GM19043 (cell line): ENCODE results near the gene TAPBP.
A peak's percentile ranks its signal among the peaks of the same experiment; 100 is the strongest.
"Not testable (repeated sequence)": the region's sequence is repeated elsewhere in the genome, so short reads cannot be mapped to it uniquely, and the experiment has no call there.

Experiments used
- ATAC-seq: cut with Tn5 transposase; IDR thresholded peaks from one replicate; pipeline ENCODE4 v1.9.1; 2021; ENCODE audit warnings: low read depth; ENCODE audit not compliant: unreplicated experiment

Gene TAPBP

DNA sequence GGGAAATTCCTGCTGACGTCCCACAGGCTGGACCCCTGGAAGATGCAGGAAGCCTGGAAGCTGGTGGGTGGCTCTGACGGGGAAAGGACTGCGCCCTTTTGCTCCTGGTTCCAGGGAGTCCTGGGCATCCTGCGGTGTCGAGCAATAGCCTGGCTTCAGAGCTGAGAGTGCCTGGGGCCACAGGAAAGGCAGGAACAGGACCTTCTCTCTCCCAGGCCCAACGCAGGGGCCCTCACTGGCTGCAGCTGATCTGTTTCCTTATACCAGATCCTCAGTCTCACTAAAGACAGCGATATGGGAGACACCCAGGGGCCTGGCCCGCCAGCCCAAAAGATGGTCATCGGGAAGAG, 35.5 kb downstream of the TAPBP start:
- ATAC-seq: no peak

DNA sequence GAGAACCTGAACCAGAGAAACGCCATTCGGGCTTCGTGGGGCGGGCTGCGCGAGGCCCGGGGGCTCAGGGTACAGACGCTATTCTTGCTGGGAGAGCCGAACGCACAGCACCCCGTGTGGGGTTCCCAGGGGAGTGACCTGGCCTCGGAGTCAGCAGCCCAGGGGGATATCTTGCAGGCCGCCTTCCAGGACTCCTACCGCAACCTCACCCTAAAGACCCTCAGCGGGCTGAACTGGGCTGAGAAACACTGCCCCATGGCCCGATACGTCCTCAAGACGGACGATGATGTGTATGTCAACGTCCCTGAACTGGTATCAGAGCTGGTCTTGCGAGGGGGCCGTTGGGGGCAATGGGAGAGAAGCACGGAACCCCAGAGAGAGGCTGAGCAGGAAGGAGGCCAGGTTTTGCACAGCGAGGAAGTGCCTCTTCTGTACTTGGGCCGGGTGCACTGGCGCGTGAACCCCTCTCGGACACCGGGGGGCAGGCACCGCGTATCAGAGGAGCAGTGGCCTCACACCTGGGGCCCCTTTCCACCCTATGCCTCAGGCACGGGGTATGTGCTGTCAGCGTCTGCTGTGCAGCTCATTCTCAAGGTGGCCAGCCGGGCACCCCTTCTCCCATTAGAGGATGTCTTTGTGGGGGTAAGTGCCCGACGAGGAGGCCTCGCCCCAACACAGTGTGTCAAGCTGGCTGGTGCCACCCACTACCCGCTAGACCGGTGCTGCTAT, 36.1 kb downstream of the TAPBP start:
- ATAC-seq: no peak

DNA sequence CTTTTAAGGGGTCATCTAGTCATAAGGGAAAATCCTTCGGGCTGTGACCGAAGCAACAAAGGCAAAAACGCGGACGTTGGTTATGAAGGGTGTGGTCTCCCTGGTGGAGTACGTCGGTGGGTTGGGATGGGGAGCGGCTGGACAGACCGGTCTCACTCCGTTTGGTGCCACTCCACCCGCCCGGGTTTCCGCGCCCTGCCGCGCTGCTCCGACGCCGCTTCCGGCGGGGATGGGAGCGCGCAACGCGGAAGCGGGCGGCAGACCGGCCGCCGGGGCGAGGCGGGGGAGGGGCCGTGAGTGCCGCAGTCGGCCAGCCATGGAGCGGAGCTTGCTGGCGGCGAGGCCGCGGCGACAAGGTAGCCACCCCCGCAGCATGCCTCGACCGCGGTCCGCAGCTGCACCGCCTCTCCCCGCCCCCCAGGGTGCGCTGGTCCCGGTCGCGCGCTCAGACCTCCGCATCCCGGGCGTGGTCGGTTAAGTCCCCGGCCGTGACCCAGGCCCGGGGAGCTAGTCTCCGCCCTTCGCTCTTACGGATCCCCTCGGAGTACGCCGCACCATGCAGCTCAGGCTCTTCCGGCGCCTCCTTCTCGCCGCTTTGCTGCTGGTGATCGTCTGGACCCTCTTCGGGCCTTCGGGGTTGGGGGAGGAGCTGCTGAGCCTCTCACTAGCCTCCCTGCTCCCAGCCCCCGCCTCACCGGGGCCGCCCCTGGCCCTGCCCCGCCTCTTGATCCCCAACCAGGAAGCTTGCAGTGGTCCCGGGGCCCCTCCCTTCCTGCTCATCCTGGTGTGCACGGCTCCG, 36.8 kb downstream of the TAPBP start, which contains the start of gene B3GALT4:
B3GALT4 (plus strand) TSS at position 260 of the 799 bp plus-strand sequence; CDS start at position 557, 297 bp downstream.
- peak; percentile 51 for ATAC-seq

DNA sequence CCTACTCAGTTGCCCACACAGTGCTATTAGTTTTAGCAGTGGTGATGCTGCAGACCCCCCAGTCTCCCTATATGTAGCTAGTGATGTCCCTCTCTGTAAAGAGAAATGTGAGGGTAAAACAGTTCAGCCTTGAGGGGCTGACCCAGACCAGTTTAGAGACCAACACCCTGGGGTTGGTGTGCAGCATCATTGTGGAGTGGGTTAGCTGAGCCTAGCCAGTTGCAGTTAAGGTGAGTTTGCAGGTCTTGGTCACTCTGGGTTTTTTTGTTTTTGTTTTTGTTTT, 37.4 kb downstream of the TAPBP start:
- ATAC-seq: no peak

DNA sequence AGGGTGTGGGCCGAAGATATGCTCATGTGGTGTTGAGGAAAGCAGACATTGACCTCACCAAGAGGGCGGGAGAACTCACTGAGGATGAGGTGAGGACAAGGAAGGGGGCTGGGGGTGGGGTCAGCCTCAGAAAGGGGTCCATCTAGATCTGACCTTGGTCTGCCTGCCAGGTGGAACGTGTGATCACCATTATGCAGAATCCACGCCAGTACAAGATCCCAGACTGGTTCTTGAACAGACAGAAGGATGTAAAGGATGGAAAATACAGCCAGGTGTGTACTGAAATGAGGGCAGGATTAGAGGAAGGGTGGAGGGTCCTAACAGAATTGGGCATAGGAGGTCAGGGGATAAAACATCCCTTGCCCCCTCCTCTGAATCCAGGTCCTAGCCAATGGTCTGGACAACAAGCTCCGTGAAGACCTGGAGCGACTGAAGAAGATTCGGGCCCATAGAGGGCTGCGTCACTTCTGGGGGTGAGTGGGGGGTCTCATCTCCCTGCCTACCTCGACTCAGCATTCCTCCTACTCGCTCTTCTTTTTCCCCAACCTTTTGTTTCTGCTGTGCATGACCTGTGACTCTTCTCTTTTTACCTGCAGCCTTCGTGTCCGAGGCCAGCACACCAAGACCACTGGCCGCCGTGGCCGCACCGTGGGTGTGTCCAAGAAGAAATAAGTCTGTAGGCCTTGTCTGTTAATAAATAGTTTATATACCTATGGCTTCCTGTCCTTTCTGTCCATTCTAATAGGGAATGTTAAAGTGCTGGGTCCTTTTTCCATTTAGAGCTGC, 37.9 kb downstream of the TAPBP start:
- not testable (repeated sequence) for ATAC-seq

DNA sequence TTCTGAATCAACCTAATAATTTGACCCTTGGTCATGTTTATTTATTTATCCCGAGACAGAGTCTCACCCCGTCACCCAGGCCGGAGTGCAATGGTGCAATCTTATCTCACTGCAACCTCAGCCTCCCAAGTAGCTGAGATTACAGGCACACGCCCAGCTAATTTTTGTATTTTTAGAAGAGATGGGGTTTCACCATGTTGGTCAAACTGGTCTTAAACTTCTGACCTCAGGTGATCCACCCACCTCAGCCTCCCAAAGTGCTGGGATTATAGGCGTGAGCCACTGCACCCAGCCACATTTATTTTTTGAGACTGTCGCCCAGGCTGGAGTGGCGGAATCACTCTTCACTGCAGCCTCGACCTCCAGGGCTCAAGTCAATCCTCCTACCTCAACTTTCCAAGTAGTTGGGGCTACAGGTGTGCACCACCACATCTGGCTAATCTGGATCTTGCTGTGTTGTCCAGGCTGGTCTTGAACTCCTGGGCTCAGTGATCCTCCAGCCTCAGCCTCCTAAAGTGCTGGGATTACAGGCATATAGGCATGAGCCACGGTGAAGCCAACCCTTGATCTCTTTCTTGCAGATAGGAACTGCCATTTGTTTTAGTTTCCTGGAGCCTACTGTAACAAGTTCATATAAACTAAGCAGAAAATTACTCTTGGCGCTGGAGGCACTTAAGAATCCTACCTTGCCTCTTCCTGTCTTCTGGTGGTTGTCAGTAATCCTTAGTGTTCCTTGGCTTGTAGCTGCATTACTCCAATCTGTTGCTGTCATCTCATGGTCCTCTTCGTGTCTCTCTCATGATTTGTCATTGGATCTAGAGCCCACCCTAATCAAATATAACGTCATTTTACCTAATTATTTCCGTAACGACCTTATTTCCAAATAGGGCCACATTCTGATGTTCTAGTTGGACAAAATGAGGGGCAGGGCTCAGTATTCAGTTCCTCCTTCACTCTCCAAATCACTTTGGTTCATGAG, 39.7 kb downstream of the TAPBP start:
- ATAC-seq: no peak

DNA sequence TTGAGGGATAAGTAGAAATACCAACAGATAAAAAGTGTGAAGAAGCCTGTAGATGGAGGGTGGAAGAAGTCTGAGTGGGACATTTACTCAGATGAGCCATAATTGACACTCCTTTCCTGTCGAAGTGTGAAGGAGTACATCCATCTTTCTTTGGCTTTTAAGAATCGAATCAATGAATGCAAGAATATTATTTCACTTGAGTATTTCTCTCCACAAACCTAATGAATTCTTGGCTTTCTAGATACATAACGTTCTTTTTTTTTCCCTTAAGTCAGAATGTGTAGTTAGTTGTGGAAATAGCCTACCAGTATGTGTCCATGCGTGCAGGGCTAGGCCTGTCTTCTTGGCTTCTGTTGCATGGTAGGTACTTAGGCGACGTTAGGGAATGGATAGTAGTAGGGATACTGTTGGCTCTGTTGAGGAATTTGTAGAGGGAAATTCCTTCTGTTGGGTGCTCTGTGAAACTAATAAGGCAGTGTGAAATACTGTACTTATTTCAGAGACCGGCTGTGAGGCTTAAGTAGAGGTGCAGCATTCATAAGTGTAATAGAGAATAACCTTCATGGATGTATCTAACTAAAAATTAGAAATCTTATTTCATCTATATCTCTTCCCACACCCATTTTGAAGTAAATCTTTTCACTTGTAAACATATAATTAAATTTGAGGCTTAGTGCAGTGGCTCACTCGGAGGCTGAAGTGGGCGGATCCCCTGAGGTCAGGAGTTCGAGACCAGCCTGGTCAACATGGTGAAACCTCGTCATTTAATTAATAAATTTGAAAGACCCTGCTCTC, 40.6 kb downstream of the TAPBP start:
- ATAC-seq: no peak

DNA sequence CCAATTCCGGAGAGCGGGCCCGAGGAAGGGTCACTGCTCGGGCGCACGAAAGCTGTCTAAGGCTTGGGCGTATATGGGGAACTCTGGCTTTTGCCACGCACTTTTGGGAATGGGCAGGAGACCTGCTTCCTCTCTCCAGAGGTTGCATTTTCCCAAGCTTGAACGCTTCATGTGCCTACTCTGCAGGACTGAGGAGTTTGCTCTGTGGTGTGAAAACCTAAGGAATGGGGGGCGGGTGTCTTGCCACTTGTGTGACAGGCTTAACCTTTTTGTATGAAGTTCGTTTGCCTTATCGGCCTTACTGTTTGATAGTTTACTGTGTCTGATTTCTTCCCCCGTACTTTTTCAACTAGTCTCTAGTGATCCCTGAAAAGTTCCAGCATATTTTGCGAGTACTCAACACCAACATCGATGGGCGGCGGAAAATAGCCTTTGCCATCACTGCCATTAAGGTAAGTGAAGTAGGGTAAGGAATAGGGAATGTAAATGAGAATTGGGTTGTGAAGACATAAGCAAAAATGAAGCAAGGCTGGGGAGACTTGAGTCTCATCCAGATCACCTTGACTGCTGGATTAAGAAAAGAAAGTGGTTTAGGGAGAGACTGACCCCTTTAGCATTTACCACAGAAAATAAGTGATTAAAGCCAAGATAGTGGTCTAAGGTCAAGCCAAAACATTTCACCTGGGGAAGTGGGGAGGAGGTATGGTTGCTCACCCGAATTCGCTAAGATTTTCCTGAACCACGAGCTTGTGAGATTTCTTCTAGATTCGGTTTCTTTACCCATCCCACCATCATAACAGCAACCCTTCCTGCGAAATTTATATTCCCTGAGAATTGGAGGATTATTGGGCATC, 41.4 kb downstream of the TAPBP start:
- no peak for ATAC-seq

DNA sequence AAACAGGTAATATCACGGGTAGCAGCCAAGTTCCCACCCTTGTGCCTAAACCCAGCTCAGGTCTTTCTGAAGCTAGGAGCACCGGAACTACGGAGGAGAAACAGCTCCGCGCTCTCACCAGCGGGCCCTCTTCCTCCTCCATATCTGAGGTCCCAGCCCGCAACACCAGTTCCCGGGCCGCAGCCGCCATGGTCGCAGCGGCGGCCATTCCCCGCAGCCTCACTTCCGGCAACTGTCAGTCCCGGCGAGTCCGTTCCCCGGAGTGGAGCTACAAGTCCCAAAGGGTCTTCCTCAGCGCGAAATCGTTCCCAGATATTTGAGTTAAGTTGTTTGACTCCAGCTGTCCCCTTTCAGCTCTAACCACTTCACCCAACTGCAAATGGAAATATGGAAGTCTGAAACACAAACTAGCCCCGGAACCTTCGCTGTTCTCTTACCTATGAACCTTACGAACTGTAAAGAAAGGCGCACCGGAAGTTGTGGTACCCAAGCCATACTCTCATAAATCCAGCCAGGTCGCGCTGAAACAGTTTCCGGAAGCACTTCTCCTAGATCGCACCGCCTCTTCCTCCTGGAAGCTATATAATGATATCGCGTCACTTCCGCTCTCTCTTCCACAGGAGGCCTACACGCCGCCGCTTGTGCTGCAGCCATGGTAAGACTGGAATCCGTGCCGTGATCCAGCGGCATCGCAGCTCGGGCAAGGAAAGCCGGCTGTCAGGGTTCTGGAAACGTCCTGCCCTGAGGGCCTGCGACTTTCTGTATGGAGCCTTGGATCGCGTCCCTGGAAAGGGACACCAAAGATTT, 42.2 kb downstream of the TAPBP start, which contains the start of the genes RPS18 and VPS52:
RPS18 (plus strand) TSS at position 608 of the 807 bp plus-strand sequence; CDS start at position 653, 45 bp downstream.
VPS52 (minus strand) TSS at position 409 of the 807 bp plus-strand sequence; CDS start at position 208, 201 bp downstream.
- ATAC-seq: peak; percentile 71

DNA sequence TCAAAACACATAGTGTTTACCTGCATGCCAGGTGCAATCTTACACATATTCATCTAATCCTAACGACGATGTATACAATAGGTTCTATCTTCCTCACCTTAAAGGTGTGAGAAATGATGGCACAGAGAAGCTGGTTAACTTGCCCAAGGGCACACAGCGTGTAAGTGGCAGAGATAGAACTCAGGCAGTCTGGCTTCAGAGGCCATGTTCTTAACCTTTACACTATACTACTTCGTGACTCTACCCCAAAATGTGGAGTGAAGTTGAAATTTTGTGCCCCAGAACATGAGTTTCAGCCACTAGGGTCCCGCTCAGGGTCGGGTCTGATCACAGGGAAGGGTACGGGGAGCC, 42.8 kb downstream of the TAPBP start:
- ATAC-seq: no peak

DNA sequence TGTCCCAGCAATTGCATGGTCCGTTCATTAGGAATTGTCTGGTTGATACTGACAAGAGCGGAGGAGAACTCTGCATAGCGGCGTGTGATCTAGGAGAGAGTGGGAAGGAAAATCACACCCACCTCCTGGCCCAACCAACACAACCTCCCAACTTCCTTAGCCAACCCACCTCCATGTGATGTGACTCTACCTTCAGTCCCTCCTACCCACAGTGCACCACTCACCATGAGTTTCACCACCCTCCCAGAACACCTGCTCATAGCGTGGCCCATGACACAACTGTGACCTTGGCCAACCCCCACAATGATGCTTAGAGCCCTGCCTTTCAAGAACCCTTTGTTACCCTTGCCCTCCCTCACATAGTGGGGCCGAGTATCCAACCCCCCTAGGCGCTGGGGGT, 49.9 kb downstream of the TAPBP start:
- ATAC-seq: no peak

DNA sequence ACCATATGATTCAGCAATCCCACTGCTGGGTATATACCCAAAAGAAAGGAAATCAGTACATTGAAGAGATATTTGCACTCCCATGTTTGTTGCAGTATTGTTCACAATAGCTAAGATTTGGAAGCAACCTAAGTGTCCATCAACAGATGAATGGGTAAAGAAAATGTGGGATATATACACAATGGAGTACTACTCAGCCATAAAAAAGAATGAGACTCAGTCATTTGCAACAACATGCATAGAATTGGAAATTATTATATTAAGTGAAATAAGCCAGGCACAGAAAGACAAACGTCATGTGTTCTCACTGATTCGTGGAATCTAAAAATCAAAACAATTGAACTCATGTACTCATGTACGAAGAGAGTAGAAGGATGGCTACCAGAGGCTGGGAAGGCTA, 51.4 kb downstream of the TAPBP start:
- not testable (repeated sequence) for ATAC-seq

DNA sequence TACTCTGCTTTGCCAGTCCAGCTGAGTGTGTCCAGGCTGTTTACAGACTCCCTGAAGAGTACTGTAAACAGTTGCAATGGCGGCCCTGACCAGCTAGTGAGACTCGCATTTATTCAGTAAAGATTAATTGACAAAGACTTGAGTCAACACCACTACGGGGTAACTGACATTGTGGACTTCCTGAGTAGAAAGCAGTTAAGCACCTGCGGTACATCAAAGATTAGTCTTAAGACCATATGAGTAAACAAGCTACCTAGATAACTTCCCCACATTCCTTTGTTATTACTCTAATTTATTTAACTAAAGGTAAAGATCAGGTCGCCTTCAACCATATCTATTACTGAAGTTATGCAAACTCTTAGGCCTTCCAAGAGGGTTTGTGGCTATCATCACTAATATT, 54.8 kb downstream of the TAPBP start:
- ATAC-seq: no peak

DNA sequence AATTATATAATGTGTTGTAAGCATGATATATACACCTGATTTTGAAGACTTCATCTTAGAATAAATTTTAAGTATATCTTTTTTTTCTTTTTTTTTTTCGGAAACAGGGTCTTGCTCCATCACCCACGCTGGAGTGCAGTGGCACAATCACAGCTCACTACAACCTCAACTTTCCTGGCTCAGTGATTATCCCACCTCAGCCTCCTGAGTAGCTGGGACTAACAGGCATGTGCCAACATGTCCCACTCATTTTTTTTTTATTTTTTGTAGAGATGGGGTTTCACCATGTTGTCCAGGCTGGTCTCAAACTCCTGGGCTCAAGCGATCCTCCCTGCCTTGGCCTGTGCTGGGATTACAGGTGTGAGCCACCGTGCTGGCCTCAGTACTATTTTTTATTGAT, 59.3 kb downstream of the TAPBP start:
- no peak for ATAC-seq

DNA sequence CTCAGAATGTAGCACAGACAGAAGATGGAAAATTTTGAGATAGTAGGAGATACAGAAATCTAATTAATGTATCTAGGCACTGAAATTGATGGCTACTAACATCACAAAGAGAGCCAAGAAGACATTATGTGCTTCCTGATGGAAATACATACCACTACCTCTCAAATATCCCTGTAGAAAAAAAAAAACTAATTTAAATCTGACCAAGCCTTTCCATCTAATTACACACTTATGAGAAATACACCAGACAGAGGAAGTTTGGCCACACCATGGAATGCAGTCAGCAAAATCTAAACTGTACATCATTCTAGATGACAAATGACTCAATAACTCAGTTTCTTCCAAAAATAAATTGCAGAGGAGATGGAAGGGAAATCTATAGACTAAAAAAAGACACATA, 61.1 kb downstream of the TAPBP start:
- no peak for ATAC-seq

DNA sequence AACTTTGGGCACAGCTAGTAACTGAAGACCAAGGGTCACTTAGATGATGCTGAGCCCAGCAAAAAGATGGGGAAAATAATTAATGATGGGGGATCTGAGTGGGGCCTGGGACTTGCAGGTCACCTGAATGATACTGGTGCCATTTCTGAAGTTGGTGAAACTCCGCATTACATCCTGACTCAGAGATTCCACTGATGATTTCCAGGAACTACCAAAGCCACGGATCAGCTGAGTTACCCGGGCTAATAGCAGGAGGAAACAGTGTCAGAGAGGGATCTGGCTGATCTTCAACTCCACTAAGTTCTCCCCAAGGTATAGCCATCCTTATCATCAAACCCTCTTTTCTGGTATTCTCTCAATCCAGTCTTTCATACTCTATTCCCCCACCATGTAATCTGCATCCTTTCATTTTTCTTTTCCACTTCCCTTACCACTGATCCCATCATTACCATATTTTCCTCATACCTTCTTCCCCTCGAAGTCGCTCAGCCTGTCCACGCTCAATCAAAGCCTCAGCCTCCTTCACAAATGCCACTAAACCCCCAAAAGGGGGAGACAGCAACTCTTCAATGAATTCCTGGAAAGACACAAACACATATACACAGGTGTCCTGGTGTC, 62.4 kb downstream of the TAPBP start:
- ATAC-seq: no peak

DNA sequence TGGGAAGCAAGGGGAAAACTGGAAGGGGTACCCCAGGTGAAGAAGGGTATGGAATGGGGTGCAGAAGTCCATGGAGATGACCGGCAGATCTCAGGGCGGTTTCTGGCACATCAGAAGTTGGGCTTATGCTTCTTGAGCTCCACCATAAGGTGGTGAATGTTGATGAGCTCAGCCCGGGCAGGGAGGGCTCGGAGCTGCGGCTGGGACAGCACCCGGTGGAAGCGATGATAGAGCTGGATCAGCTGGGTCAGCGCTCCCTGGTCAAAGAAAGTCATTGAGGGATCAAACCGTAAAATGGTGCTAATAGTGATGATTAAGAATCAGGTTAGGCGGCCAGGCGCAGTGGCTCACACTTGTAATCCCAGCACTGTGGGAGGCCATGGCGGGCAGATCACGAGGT, 63.1 kb downstream of the TAPBP start:
- ATAC-seq: no peak
